MM.1S (cell line): Measurements from ENCODE around the gene ENPP1.

ENCODE experiments used
- EZH2phosphoT487 ChIP-seq: fragments of 300-600 bp; sonication (generic); IDR thresholded peaks from 2 replicates; pipeline ENCODE4 v1.6.1; 2018; ENCODE audit warnings: antibody characterized with exemption, low read length
- TF ChIP-seq, protein P1 (sequence below): fragments of 300-600 bp; sonication (generic); IDR thresholded peaks from 2 replicates; pipeline ENCODE4 v1.5.1; 2016; ENCODE audit warnings: antibody characterized with exemption, low read length, mixed read lengths

GRCh38 chr6:131846905-131847304, 39.1 kb downstream of the ENPP1 start:
- TF ChIP-seq EZH2phosphoT487: no peak
- TF ChIP-seq, protein P1, sequence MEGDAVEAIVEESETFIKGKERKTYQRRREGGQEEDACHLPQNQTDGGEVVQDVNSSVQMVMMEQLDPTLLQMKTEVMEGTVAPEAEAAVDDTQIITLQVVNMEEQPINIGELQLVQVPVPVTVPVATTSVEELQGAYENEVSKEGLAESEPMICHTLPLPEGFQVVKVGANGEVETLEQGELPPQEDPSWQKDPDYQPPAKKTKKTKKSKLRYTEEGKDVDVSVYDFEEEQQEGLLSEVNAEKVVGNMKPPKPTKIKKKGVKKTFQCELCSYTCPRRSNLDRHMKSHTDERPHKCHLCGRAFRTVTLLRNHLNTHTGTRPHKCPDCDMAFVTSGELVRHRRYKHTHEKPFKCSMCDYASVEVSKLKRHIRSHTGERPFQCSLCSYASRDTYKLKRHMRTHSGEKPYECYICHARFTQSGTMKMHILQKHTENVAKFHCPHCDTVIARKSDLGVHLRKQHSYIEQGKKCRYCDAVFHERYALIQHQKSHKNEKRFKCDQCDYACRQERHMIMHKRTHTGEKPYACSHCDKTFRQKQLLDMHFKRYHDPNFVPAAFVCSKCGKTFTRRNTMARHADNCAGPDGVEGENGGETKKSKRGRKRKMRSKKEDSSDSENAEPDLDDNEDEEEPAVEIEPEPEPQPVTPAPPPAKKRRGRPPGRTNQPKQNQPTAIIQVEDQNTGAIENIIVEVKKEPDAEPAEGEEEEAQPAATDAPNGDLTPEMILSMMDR: no peak
